GM19452 (cell line): ENCODE data around the gene MRPL38.
"Not testable (repeated sequence)": the region's sequence is repeated elsewhere in the genome, so short reads cannot be mapped to it uniquely, and the experiment has no call there.

Source experiments
- ATAC-seq: cut with Tn5 transposase; IDR thresholded peaks from one replicate; pipeline ENCODE4 v1.9.1; 2021; ENCODE audit not compliant: unreplicated experiment

MRPL38 gene

GRCh38 chr17:75897160-75898019 is 7.3 kb downstream of the MRPL38 start:
- no peak for ATAC-seq

GRCh38 chr17:75896415-75897159 is 8.1 kb downstream of the MRPL38 start, which contains the start of gene TRIM65:
Gene TRIM65 (minus strand): TSS chr17:75896951. CDS start chr17:75896937, 14 bp downstream.
- peak; percentile 57 for ATAC-seq

- no peak for ATAC-seq
These were observed 9.1 kb downstream of the MRPL38 start for GRCh38 chr17:75895370-75896155.

GRCh38 chr17:75894049-75894733 is 10.5 kb downstream of the MRPL38 start:
- no peak for ATAC-seq

- ATAC-seq, result no peak
These were observed 11.2 kb downstream of the MRPL38 start for GRCh38 chr17:75893305-75894048.

- ATAC-seq, result no peak
These were observed 12.0 kb downstream of the MRPL38 start for GRCh38 chr17:75892556-75893224.

GRCh38 chr17:75891605-75892555 is 12.8 kb downstream of the MRPL38 start:
- ATAC-seq, result no peak

GRCh38 chr17:75891022-75891604 is 13.6 kb downstream of the MRPL38 start:
- ATAC-seq, result no peak

GRCh38 chr17:75889454-75889853 is 15.2 kb downstream of the MRPL38 start:
- ATAC-seq, result no peak

- no peak for ATAC-seq
These were observed 16.2 kb downstream of the MRPL38 start for GRCh38 chr17:75888484-75888883.

- not testable (repeated sequence) for ATAC-seq
These were observed 18.8 kb downstream of the MRPL38 start for GRCh38 chr17:75885860-75886259.

- no peak for ATAC-seq
These were observed 19.3 kb downstream of the MRPL38 start for GRCh38 chr17:75885431-75885830.

GRCh38 chr17:75881678-75882454 is 22.8 kb downstream of the MRPL38 start:
- ATAC-seq, result no peak

- no peak for ATAC-seq
These were observed 24.4 kb downstream of the MRPL38 start for GRCh38 chr17:75880266-75880665.

- ATAC-seq, result no peak
These were observed 26.3 kb downstream of the MRPL38 start, which contains the start of gene TRIM47 for GRCh38 chr17:75878174-75878998. Gene TRIM47 (minus strand): TSS chr17:75878581. CDS start chr17:75878548, 33 bp downstream.

- ATAC-seq, result no peak
These were observed 26.9 kb downstream of the MRPL38 start for GRCh38 chr17:75877752-75878173.
